Daoy (cell line): ENCODE measurements around the gene KCNJ1. TPM values are rescaled to one million over a fixed set of nuclear protein-coding genes. Genes with fewer than 3 reads are reported as not detected.

ENCODE experiments used
- DNase-seq: peaks from one replicate; pipeline ENCODE4 v3.0.0-alpha.2; 2015; ENCODE audit warnings: low read depth
- total RNA-seq: library from RNA; depleted of rRNA; stranded (reverse); fragments of >200 nt; shearing (Covaris generic); gene quantifications from 2 replicates; pipeline ENCODE4 v1.2.3, GENCODE V29; 2014; rRNA removed

Gene KCNJ1
- total RNA-seq = not detected in 2 replicates

- DNase-seq = no peak
These were observed at the start of gene KCNJ1 for GRCh38 chr11:128867277-128867676. KCNJ1 (minus strand) TSS chr11:128867296; CDS start chr11:128840243, 27,053 bp downstream.

- DNase-seq = no peak
These were observed 49.6 kb upstream of the KCNJ1 start for GRCh38 chr11:128916681-128917080.

- no peak for DNase-seq
These were observed 49.0 kb upstream of the KCNJ1 start for GRCh38 chr11:128916037-128916572.

- no peak for DNase-seq
These were observed 48.0 kb upstream of the KCNJ1 start for GRCh38 chr11:128915149-128915521.

GRCh38 chr11:128914216-128915148 is 47.4 kb upstream of the KCNJ1 start:
- no peak for DNase-seq

- DNase-seq = no peak
These were observed 46.7 kb upstream of the KCNJ1 start for GRCh38 chr11:128913806-128914205.

- DNase-seq = no peak
These were observed 44.6 kb upstream of the KCNJ1 start for GRCh38 chr11:128911701-128912100.

GRCh38 chr11:128911239-128911638 is 44.1 kb upstream of the KCNJ1 start:
- no peak for DNase-seq

GRCh38 chr11:128910576-128910975 is 43.5 kb upstream of the KCNJ1 start:
- DNase-seq = no peak

- no peak for DNase-seq
These were observed 42.5 kb upstream of the KCNJ1 start for GRCh38 chr11:128909438-128910125.

- peak; percentile 91 for DNase-seq
These were observed 41.5 kb upstream of the KCNJ1 start for GRCh38 chr11:128908391-128909246.

- DNase-seq = no peak
These were observed 40.5 kb upstream of the KCNJ1 start for GRCh38 chr11:128907585-128907984.

- DNase-seq = no peak
These were observed 39.3 kb upstream of the KCNJ1 start for GRCh38 chr11:128906185-128907050.

- DNase-seq = peak; percentile 57
These were observed 38.5 kb upstream of the KCNJ1 start for GRCh38 chr11:128905345-128906184.

- peak; percentile 51 for DNase-seq
These were observed 37.7 kb upstream of the KCNJ1 start for GRCh38 chr11:128904656-128905344.

- no peak for DNase-seq
These were observed 37.2 kb upstream of the KCNJ1 start for GRCh38 chr11:128904303-128904655.

- peak; percentile 74 for DNase-seq
These were observed 36.4 kb upstream of the KCNJ1 start for GRCh38 chr11:128903248-128904061.

GRCh38 chr11:128902515-128903066 is 35.5 kb upstream of the KCNJ1 start:
- DNase-seq = no peak
